WERI-Rb-1 (cell line): ENCODE measurements around the gene PDE1A.
"Not testable (repeated sequence)": the region's sequence is repeated elsewhere in the genome, so short reads cannot be mapped to it uniquely, and the experiment has no call there.

Experiments used
- DNase-seq: peaks from one replicate; pipeline ENCODE4 v3.0.0-alpha.2; 2020
- H3K27ac ChIP-seq: fragments of 250-450 bp; sonication (Bioruptor Pico); 2 replicates; pipeline ENCODE4 v1.5.1; 2020; ENCODE audit warnings: mild to moderate bottlenecking, moderate library complexity
- H3K27me3 ChIP-seq: fragments of 250-450 bp; sonication (Bioruptor Pico); 2 replicates; pipeline ENCODE4 v1.5.1; 2021; ENCODE audit warnings: mild to moderate bottlenecking, low read depth, moderate library complexity; ENCODE audit not compliant: insufficient read depth, severe bottlenecking
- H3K36me3 ChIP-seq: fragments of 250-450 bp; sonication (Bioruptor Pico); 2 replicates; pipeline ENCODE4 v1.5.1; 2020; ENCODE audit warnings: mild to moderate bottlenecking, moderate library complexity
- H3K4me3 ChIP-seq: 2 replicates; pipeline ENCODE4 v1.5.1; 2011; ENCODE audit warnings: low read depth, mild to moderate bottlenecking, control low read depth, low read length
- H3K9me3 ChIP-seq: fragments of 250-450 bp; sonication (Bioruptor Pico); 2 replicates; pipeline ENCODE4 v1.5.1; 2021; ENCODE audit warnings: mild to moderate bottlenecking, moderate library complexity; ENCODE audit not compliant: severe bottlenecking
- CTCF ChIP-seq: IDR thresholded peaks from 2 replicates; pipeline ENCODE4 v1.5.1; 2011; ENCODE audit warnings: low read depth, mild to moderate bottlenecking, control low read depth, inconsistent platforms, low read length

PDE1A gene

DNA sequence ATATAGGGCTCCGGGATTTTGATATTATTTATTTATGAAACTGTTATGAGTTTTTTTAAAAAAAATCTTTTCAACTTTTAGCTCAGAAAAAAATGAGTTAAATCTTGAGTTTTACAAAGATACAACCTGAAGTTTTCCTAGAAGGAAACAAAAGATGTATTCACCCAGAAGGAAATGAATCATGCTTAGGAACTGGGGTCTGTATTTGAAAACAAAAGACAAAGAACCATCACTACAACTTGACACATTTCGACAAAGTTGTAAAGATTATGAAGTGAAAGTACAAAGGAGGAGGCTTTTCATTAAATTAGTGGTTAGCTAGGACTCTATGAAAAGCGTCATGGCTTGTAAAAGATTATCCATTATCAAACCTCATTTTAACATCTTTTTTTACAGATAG, 143.3 kb downstream of the PDE1A start:
- no peak for DNase-seq
- Histone ChIP-seq H3K27ac (no peak overlapping the region), H3K27me3 (no peaks in the 10 kb centered on the region)

DNA sequence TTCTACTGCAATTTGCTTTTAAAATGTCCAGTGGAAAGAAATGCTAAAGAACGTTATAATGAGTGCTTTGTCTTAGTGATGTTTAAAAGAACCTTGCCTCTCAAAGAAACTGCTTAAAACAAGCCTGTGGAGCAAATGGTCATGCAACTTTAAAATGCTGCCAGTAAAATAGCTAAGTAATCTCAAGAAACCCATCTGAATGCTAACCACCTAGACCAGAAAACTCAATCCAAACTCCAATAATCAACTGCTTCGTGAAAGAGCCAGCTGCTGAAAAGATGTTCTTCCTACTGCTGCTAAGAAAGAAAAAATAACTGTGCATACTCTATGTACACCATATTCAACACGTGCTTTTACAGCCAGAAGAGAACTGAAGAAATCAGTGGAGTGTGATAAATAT, 145.6 kb downstream of the PDE1A start:
- Histone ChIP-seq H3K27ac (no peak overlapping the region), H3K36me3 (no peaks in the 10 kb centered on the region), H3K27me3 (no peaks in the 10 kb centered on the region), H3K9me3 (no peaks in the 10 kb centered on the region), H3K4me3 (no peak overlapping the region)
- DNase-seq, result no peak
- no peak for TF ChIP-seq CTCF

More for the DNA sequence above, 143.3 kb downstream of the PDE1A start:
- H3K36me3 ChIP-seq, result no peaks in the 10 kb centered on the region
- H3K9me3 ChIP-seq, result no peaks in the 10 kb centered on the region
- TF ChIP-seq CTCF, result no peak
- no peak overlapping the region for H3K4me3 ChIP-seq

GRCh38 chr2:182280118-182280517, 146.7 kb downstream of the PDE1A start:
- no peaks in the 10 kb centered on the region for H3K36me3 ChIP-seq
- no peak overlapping the region for H3K27ac ChIP-seq
- DNase-seq, result no peak
- no peak for TF ChIP-seq CTCF
- H3K27me3 ChIP-seq, result no peaks in the 10 kb centered on the region
- no peak overlapping the region for H3K4me3 ChIP-seq
- H3K9me3 ChIP-seq, result no peaks in the 10 kb centered on the region

DNA sequence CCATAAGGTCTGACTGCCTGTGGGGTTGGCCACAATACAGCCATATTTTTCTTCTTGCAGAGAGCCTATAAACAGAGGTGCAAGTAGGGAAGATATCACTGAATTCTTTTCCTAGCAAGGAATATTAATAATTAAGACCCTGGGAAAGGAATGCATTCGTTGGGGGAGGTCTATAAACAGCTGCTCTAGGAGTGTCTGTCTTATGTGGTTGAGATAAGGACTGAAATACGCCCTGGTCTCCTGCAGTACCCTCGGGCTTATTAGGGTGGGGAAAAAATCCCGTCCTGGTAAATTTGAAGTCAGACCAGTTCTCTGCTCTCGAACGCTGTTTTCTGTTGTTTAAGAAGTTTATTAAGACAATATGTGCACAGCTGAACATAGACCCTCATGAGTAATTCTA, 150.2 kb downstream of the PDE1A start:
- not testable (repeated sequence) for DNase-seq, H3K4me3 ChIP-seq, H3K27ac ChIP-seq, H3K9me3 ChIP-seq, H3K27me3 ChIP-seq, H3K36me3 ChIP-seq

- no peak for TF ChIP-seq CTCF
- H3K27me3 ChIP-seq, result no peaks in the 10 kb centered on the region
- H3K36me3 ChIP-seq, result no peaks in the 10 kb centered on the region
- no peak overlapping the region for H3K27ac ChIP-seq
- H3K9me3 ChIP-seq, result no peaks in the 10 kb centered on the region
- no peak overlapping the region for H3K4me3 ChIP-seq
- no peak for DNase-seq
Observed at GRCh38 chr2:182267971-182268370, 158.9 kb downstream of the PDE1A start.

GRCh38 chr2:182266909-182267308, 159.9 kb downstream of the PDE1A start:
- no peak for TF ChIP-seq CTCF
- no peak overlapping the region for H3K27ac ChIP-seq
- H3K4me3 ChIP-seq, result no peak overlapping the region
- no peaks in the 10 kb centered on the region for H3K9me3 ChIP-seq
- no peaks in the 10 kb centered on the region for H3K36me3 ChIP-seq
- DNase-seq, result no peak
- H3K27me3 ChIP-seq, result no peaks in the 10 kb centered on the region
